Psoas muscle (tissue), 8 donors: ENCODE measurements around the gene CDC25A. TPM values are rescaled to one million over a fixed set of nuclear protein-coding genes. Genes with fewer than 3 reads are reported as not detected.
A peak's percentile ranks its signal among the peaks of the same experiment; 100 is the strongest.

Source experiments
- ATAC-seq, 4 donors: fragments of 200-7000 bp; cut with Tn5 transposase; one replicate each; pipeline ENCODE4 v1.9.1; 2020; ENCODE audit warnings: moderate library complexity in 3 of 4, mild to moderate bottlenecking in 2 of 4
- DNase-seq, 2 donors: peaks; one replicate each; pipeline ENCODE4 v3.0.0-alpha.2; 2020
- H3K27ac ChIP-seq: fragments of 200-600 bp; one replicate; pipeline ENCODE4 v1.8.0; 2022
- H3K27me3 ChIP-seq, 3 donors: fragments of 200-600 bp in 1 of 3; one replicate each; pipeline versions ENCODE4 v1.6.1 to v1.8.0; 2013 to 2022; ENCODE audit warnings: low read length in 2 of 3, mild to moderate bottlenecking in 2 of 3, moderate library complexity in 1 of 3; ENCODE audit not compliant: insufficient read depth in 3 of 3
- H3K36me3 ChIP-seq, 2 donors: fragments of 200-600 bp in 1 of 2; one replicate each; pipeline versions ENCODE4 v1.6.1 to v1.8.0; 2013 to 2022; ENCODE audit warnings: low read depth in 1 of 2, mild to moderate bottlenecking in 1 of 2, moderate library complexity in 1 of 2; ENCODE audit not compliant: insufficient read depth in 1 of 2
- H3K4me1 ChIP-seq: fragments of 200-600 bp; one replicate; pipeline ENCODE4 v1.8.0; 2022
- H3K4me3 ChIP-seq: fragments of 200-600 bp; one replicate; pipeline ENCODE4 v1.8.0; 2022; ENCODE audit warnings: mild to moderate bottlenecking
- H3K9me3 ChIP-seq: fragments of 200-600 bp; one replicate; pipeline ENCODE4 v1.8.0; 2022
- CTCF ChIP-seq: fragments of 200-600 bp; IDR thresholded peaks from one replicate; pipeline ENCODE4 v1.8.0; 2022; ENCODE audit warnings: antibody characterized with exemption
- WGBS, 3 donors: extraction: QIAGEN DNeasy Blood & Tissue Kit; methylation state at CpG; one replicate each; pipeline versions ENCODE4 v1.1.6 to v1.1.7; 2013; 5-methylcytosine and 5-hydroxymethylcytosine counted together
- intact Hi-C, 2 donors: fragments of 100-400 bp; cut with DNase I; formaldehyde crosslinking; loops; one replicate each; pipeline versions ENCODE4 v1.11.0 to v1.14.2; 2022
- polyA plus RNA-seq, 3 donors: library from polyadenylated mRNA; stranded (reverse); fragments of 200-250 nt; gene quantifications; one replicate each; pipeline ENCODE4 v1.2.3, GENCODE V29; 2013
- total RNA-seq, 4 donors: library from RNA; stranded (reverse); fragmentation: NEBNext Ultra II Directional in 2 of 4; extraction: Animal tissue kit (Norgen Biotek cat#: 25700) in 2 of 4; gene quantifications; one replicate each; pipeline versions ENCODE4 v1.2.1 to v1.2.4, GENCODE V29; 2021 to 2023
- donor health status: healthy with polysubstance abuse.
- donor health status: DM: no; HTN: no; CAD: no; lungs with moderate emphysema.
- donor health status: Bipolar disorder and iron deficiency.
- donor health status: healthy.
- donor health status: DM: yes; HTN: yes; CAD: no.
- donor health status: DM: no; HTN: no; CAD: no.
- donor health status: DM: no; HTN: no; CAD: no.
- donor health status: DM: yes; HTN: yes; CAD: no.

CDC25A gene
- total and polyA plus RNA-seq, 7 donors = 0.20 to 2.9 (median 0.46) TPM

GRCh38 chr3:48208076-48208475, 19.9 kb upstream of the CDC25A start:
- no peaks in the 10 kb centered on the region for H3K36me3 ChIP-seq
- no peaks in the 10 kb centered on the region for H3K9me3 ChIP-seq
- no peak overlapping the region for H3K27ac ChIP-seq
- 42 to 62% (median 54%) methylated on average over 3 of the region's 3 CpGs for WGBS, 3 donors
- no peaks in the 10 kb centered on the region for H3K4me1 ChIP-seq
- H3K4me3 ChIP-seq = no peak overlapping the region
- TF ChIP-seq CTCF = no peak
- intact Hi-C loops = no loop called here
- no peak for ATAC-seq
- DNase-seq = no peak
- no peaks in the 10 kb centered on the region for H3K27me3 ChIP-seq

GRCh38 chr3:48202632-48203031, 14.4 kb upstream of the CDC25A start:
- DNase-seq (no peak), ATAC-seq (no peak)
- H3K27me3 ChIP-seq = no peaks in the 10 kb centered on the region
- WGBS, 3 donors = 69 to 79% (median 72%) methylated on average over 6 of the region's 6 CpGs
- H3K9me3 ChIP-seq = no peaks in the 10 kb centered on the region
- TF ChIP-seq CTCF = no peak
- intact Hi-C loops = no loop called here
- H3K4me3 ChIP-seq = no peak overlapping the region
- H3K27ac ChIP-seq = no peak overlapping the region
- H3K4me1 ChIP-seq = no peaks in the 10 kb centered on the region
- no peaks in the 10 kb centered on the region for H3K36me3 ChIP-seq

DNA sequence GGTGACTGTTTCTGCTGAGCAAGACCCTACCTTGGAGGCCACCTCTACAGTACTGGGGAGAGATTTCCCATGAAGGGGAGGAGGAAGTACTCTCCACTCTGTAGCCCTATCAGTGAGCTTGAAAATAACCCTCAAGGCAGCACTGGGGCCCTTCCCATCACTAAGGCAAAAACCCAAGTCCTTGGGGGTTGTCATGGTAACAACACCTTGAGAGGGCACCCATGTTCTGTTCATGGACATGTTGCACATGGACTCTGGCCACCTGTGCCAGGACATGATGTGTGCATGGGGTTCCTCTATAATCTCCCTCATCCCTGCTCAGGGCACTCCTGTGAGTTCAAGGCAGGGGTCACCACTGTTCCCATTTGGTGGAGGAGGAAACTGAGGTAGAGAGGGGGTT, 10.9 kb upstream of the CDC25A start:
- H3K27ac ChIP-seq = no peak overlapping the region
- no peaks in the 10 kb centered on the region for H3K27me3 ChIP-seq
- no peak for TF ChIP-seq CTCF
- no peaks in the 10 kb centered on the region for H3K36me3 ChIP-seq
- no peaks in the 10 kb centered on the region for H3K9me3 ChIP-seq
- no peaks in the 10 kb centered on the region for H3K4me1 ChIP-seq
- ATAC-seq (no peak), DNase-seq (no peak)
- H3K4me3 ChIP-seq = no peak overlapping the region
- intact Hi-C loops = no loop called here

GRCh38 chr3:48196611-48197010, 8.4 kb upstream of the CDC25A start:
- Histone ChIP-seq H3K4me1 (no peaks in the 10 kb centered on the region), H3K27me3 (no peaks in the 10 kb centered on the region), H3K27ac (no peak overlapping the region), H3K36me3 (no peaks in the 10 kb centered on the region), H3K4me3 (no peak overlapping the region), H3K9me3 (no peaks in the 10 kb centered on the region)
- DNase-seq = no peak
- TF ChIP-seq CTCF = no peak
- ATAC-seq = no peak
- intact Hi-C loops = no loop called here
- 74 to 79% (median 75%) methylated on average over 1 of the region's 1 CpG for WGBS, 3 donors

- DNase-seq (peak in 1 of 2 donors; percentile 36), ATAC-seq (peak in 3 of 4 donors; percentile 59)
- intact Hi-C loops = loop anchor here in 1 of 2 donors (5.0 kb wide), 1 partner anchor 243 kb away; no protein-coding TSS in a partner anchor
- no peaks in the 10 kb centered on the region for H3K27me3 ChIP-seq
- H3K4me3 ChIP-seq = no peak overlapping the region
- H3K4me1 ChIP-seq = no peaks in the 10 kb centered on the region
- H3K9me3 ChIP-seq = no peaks in the 10 kb centered on the region
- TF ChIP-seq CTCF = peak; percentile 45
- no peak overlapping the region for H3K27ac ChIP-seq
- 51 to 52% (median 52%) methylated on average over 9 of the region's 9 CpGs for WGBS, 3 donors
- no peaks in the 10 kb centered on the region for H3K36me3 ChIP-seq
Observed at GRCh38 chr3:48194446-48195071, 6.3 kb upstream of the CDC25A start.
